Panc1 (cell line): ENCODE results near the gene AGPAT1. TPM values are rescaled to one million over a fixed set of nuclear protein-coding genes. Genes with fewer than 3 reads are reported as not detected.

Experiments
- ATAC-seq: fragments of 200-7000 bp; cut with Tn5 transposase; 2 replicates; pipeline ENCODE4 v1.9.1; 2020; ENCODE audit warnings: mild to moderate bottlenecking, moderate library complexity
- BruUV-seq: library from RNA; stranded (reverse); fragments of 400-500 nt; replicated peaks from 2 replicates; lab custom pipeline; 2021; lab: Mats Ljungman, UMichigan
- CTCF ChIA-PET: fragments of 300-600 bp; sonication (Branson Sonifier 250); formaldehyde crosslinking; loops from one replicate; lab custom pipeline; 2022; ENCODE audit warnings: antibody characterized with exemption; lab: Charles Lee
- POLR2A ChIA-PET: fragments of 300-600 bp; sonication (Branson Sonifier 250); formaldehyde crosslinking; loops from one replicate; lab custom pipeline; 2022; ENCODE audit warnings: antibody characterized with exemption; lab: Charles Lee
- DNase-seq: peaks from one replicate; pipeline ENCODE4 v3.0.0-alpha.2; 2010; ENCODE audit warnings: low read depth, low spot score
- H3K27ac ChIP-seq: 2 replicates; pipeline ENCODE4 v1.5.1; 2011; ENCODE audit warnings: mild to moderate bottlenecking, low read length, inconsistent platforms
- H3K27me3 ChIP-seq: fragments of 200-500 bp; sonication (Bioruptor generic); 2 replicates; pipeline ENCODE4 v1.6.0; 2014; ENCODE audit warnings: low read length, inconsistent platforms; ENCODE audit not compliant: control insufficient read depth, insufficient read depth
- H3K36me3 ChIP-seq: fragments of 200-500 bp; sonication (Bioruptor generic); 2 replicates; pipeline ENCODE4 v1.5.1; 2014; ENCODE audit warnings: inconsistent platforms, mild to moderate bottlenecking, low read length, moderate library complexity; ENCODE audit not compliant: control insufficient read depth, insufficient read depth
- H3K4me1 ChIP-seq: 2 replicates; pipeline ENCODE4 v1.5.1; 2011; ENCODE audit warnings: inconsistent platforms, mild to moderate bottlenecking, low read length, moderate library complexity; ENCODE audit not compliant: control insufficient read depth, insufficient read depth
- H3K4me3 ChIP-seq, 2 experiments: 2 replicates each; pipeline ENCODE4 v1.5.1; 2011 to 2012; ENCODE audit warnings: low read depth in 2 of 2, low read length in 2 of 2, mild to moderate bottlenecking in 2 of 2, inconsistent platforms in 1 of 2, moderate library complexity in 1 of 2
- H3K9me3 ChIP-seq: fragments of 200-500 bp; sonication (Bioruptor generic); 2 replicates; pipeline ENCODE4 v1.5.1; 2014; ENCODE audit warnings: low read depth, mild to moderate bottlenecking, inconsistent platforms, low read length, moderate library complexity; ENCODE audit not compliant: control insufficient read depth, insufficient read depth
- CTCF ChIP-seq: fragments of 450-650 bp; IDR thresholded peaks from 2 replicates; pipeline ENCODE4 v1.5.1; 2017; ENCODE audit warnings: mild to moderate bottlenecking
- POLR2AphosphoS5 ChIP-seq: IDR thresholded peaks from 2 replicates; pipeline ENCODE4 v1.6.1; 2012; ENCODE audit warnings: mild to moderate bottlenecking, low read depth, low read length, moderate library complexity
- REST ChIP-seq, 2 experiments: IDR thresholded peaks; 2 replicates each; pipeline ENCODE4 v1.6.1; 2011 to 2012; ENCODE audit warnings: low read depth in 2 of 2, control low read depth in 1 of 2, low read length in 1 of 2, mild to moderate bottlenecking in 1 of 2, moderate library complexity in 1 of 2; ENCODE audit not compliant: insufficient read depth in 1 of 2
- SIN3A ChIP-seq: IDR thresholded peaks from 2 replicates; pipeline ENCODE4 v1.6.1; 2012; ENCODE audit warnings: low read depth, mild to moderate bottlenecking, low read length, moderate library complexity, borderline replicate concordance; ENCODE audit not compliant: insufficient read depth
- TCF7L2 ChIP-seq: IDR thresholded peaks from 2 replicates; pipeline ENCODE4 v1.6.1; 2011; ENCODE audit warnings: mild to moderate bottlenecking, low read depth, low read length, inconsistent platforms
- in situ Hi-C: cut with HindIII; loops from 2 replicates; pipeline ENCODE4 v1.10.0; 2016; ENCODE audit warnings: low sequenced_read_pairs, low pct_unique_long_range_greater_than_20kb
- intact Hi-C: fragments of 100-400 bp; cut with micrococcal nuclease; formaldehyde crosslinking; loops from one replicate; pipeline ENCODE4 v1.10.0; 2022; ENCODE audit not compliant: unreplicated experiment
- total RNA-seq: library from RNA; stranded (reverse); gene quantifications from one replicate; pipeline ENCODE4 v1.2.1, GENCODE V29; 2021; ENCODE audit not compliant: unreplicated experiment

Gene AGPAT1
- total RNA-seq, 1 experiment from 2014 or later: 88.4 TPM

GRCh38 chr6:32183483-32184083, 7.7 kb upstream of the AGPAT1 start:
- Histone ChIP-seq H3K36me3 (no peaks in the 10 kb centered on the region; the same call in 1 of the 2 replicates), H3K27ac (no peak overlapping the region; the same call in 1 of the 2 replicates), H3K4me3 (no peak overlapping the region), H3K4me1 (peaks cover 13% of the 10 kb centered on the region), H3K9me3 (no peaks in the 10 kb centered on the region), H3K27me3 (no peaks in the 10 kb centered on the region)
- ChIA-PET POLR2A (no interaction called here), CTCF (no interaction called here)
- intact Hi-C loops: no loop called here
- ATAC-seq (no peak), DNase-seq (no peak)
- no TSS peak for BruUV-seq
- TF ChIP-seq REST (IDR thresholded peaks at IDR 0.05; ENCODE audit: insufficient read depth in 1 of 2, low read depth in 2 of 2, low read length in 1 of 2) (no peak), POLR2AphosphoS5 (no peak), SIN3A (no peak), TCF7L2 (no peak), CTCF (no peak)
- in situ Hi-C loops: no loop called here

GRCh38 chr6:32183030-32183429, 7.1 kb upstream of the AGPAT1 start:
- ChIA-PET CTCF (no interaction called here), POLR2A (no interaction called here)
- Histone ChIP-seq H3K36me3 (no peaks in the 10 kb centered on the region; the same call in 1 of the 2 replicates), H3K27me3 (no peaks in the 10 kb centered on the region), H3K4me1 (peaks cover 11% of the 10 kb centered on the region), H3K9me3 (no peaks in the 10 kb centered on the region), H3K4me3 (no peak overlapping the region), H3K27ac (no peak overlapping the region)
- no peak for ATAC-seq
- intact Hi-C loops: no loop called here
- no peak for DNase-seq
- in situ Hi-C loops: no loop called here
- no peak for TF ChIP-seq SIN3A
- no peak for TF ChIP-seq CTCF
- TF ChIP-seq TCF7L2: no peak
- no peak for TF ChIP-seq POLR2AphosphoS5
- no peak for TF ChIP-seq REST (IDR thresholded peaks at IDR 0.05; ENCODE audit: insufficient read depth in 1 of 2, low read depth in 2 of 2, low read length in 1 of 2)
- BruUV-seq: no TSS peak
